CD4-positive, alpha-beta T cell treated with Interleukin-15 for 4 hours (primary cell): ENCODE results near the gene CELF6.

ENCODE experiments used
- DNase-seq: peaks from one replicate; pipeline ENCODE4 v3.0.0-alpha.2; 2020; ENCODE audit warnings: low spot score

The CELF6 gene

GRCh38 chr15:72319985-72320671 is at the start of gene CELF6:
Gene CELF6, minus strand, starts transcription at chr15:72320157. Its CDS starts 283 bp downstream, at chr15:72319874.
- DNase-seq, result peak; percentile 75

GRCh38 chr15:72368899-72369298 is 48.9 kb upstream of the CELF6 start:
- no peak for DNase-seq

GRCh38 chr15:72368325-72368724 is 48.4 kb upstream of the CELF6 start:
- DNase-seq, result no peak

GRCh38 chr15:72365844-72366243 is 45.9 kb upstream of the CELF6 start:
- peak; percentile 11 for DNase-seq

- no peak for DNase-seq
Observed at GRCh38 chr15:72361176-72361575, 41.2 kb upstream of the CELF6 start.

- no peak for DNase-seq
Observed at GRCh38 chr15:72358650-72359171, 38.8 kb upstream of the CELF6 start.

GRCh38 chr15:72358121-72358520 is 38.2 kb upstream of the CELF6 start:
- no peak for DNase-seq

- DNase-seq, result no peak
Observed at GRCh38 chr15:72354496-72354895, 34.5 kb upstream of the CELF6 start.

GRCh38 chr15:72353266-72353665 is 33.3 kb upstream of the CELF6 start:
- DNase-seq, result no peak

GRCh38 chr15:72345806-72346205 is 25.8 kb upstream of the CELF6 start:
- DNase-seq, result no peak

GRCh38 chr15:72345280-72345679 is 25.3 kb upstream of the CELF6 start:
- DNase-seq, result no peak

GRCh38 chr15:72344602-72345001 is 24.6 kb upstream of the CELF6 start:
- no peak for DNase-seq

- DNase-seq, result peak; percentile 37
Observed at GRCh38 chr15:72342385-72342784, 22.4 kb upstream of the CELF6 start.

- DNase-seq, result no peak
Observed at GRCh38 chr15:72341361-72341760, 21.4 kb upstream of the CELF6 start.

GRCh38 chr15:72340366-72340765 is 20.4 kb upstream of the CELF6 start:
- no peak for DNase-seq

GRCh38 chr15:72339777-72340177 is 19.8 kb upstream of the CELF6 start:
- DNase-seq, result no peak

- no peak for DNase-seq
Observed at GRCh38 chr15:72338617-72339321, 18.8 kb upstream of the CELF6 start.

GRCh38 chr15:72338148-72338547 is 18.2 kb upstream of the CELF6 start:
- no peak for DNase-seq

- DNase-seq, result no peak
Observed at GRCh38 chr15:72334842-72335241, 14.9 kb upstream of the CELF6 start.

- DNase-seq, result no peak
Observed at GRCh38 chr15:72331021-72331420, 11.1 kb upstream of the CELF6 start.

- no peak for DNase-seq
Observed at GRCh38 chr15:72323752-72324151, 3.8 kb upstream of the CELF6 start.

GRCh38 chr15:72319360-72319984 is 485 bp downstream of the CELF6 start:
- DNase-seq, result peak; percentile 44

GRCh38 chr15:72318408-72318942 is 1.5 kb downstream of the CELF6 start:
- no peak for DNase-seq
